ENCODE data around the gene TMEM132E. TPM values are rescaled to one million over a fixed set of nuclear protein-coding genes. Genes with fewer than 3 reads are reported as not detected.

Gene TMEM132E
- total RNA-seq, 1 experiment from 2014 or later, result 0.42 TPM

DNA sequence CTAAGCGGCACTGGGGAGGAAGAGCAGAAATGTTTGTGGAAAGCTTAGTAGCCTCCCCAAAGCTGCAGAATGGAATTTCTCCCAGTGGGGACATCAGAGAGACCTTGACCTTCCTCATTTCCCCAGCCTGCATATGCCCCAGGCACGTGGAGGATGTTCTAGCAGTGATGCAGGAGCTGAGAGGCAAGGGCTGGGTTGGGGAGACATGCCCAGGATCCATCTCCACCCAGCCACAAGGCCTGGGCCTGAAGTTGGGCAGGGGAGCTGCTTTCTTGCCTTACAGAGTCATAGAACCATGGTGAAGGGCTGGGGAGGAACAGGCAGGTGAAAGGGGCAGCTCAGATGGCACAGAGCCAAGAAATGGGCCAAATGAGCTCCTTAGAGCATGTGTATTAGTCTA is 104.0 kb downstream of the TMEM132E start:
- Histone ChIP-seq H2BK120ac (ENCODE audit: low read depth, low read length, poor library complexity, severe bottlenecking) (no peak overlapping the region), H3K27me3 (ENCODE audit: insufficient read depth, low read length) (no peaks in the 10 kb centered on the region), H2BK12ac (ENCODE audit: insufficient read length, low read depth, low read length) (no peak overlapping the region), H3K79me2 (ENCODE audit: insufficient read depth, low read length) (no peaks in the 10 kb centered on the region), H4K8ac (replicated peaks; ENCODE audit: insufficient read length, low read depth, low read length) (no peak overlapping the region), H3K9me3 (ENCODE audit: control insufficient read depth, low read depth, low read length) (no peaks in the 10 kb centered on the region), H2AK5ac (ENCODE audit: insufficient read length, low read length) (no peak overlapping the region), H3K4me2 (ENCODE audit: insufficient read depth, insufficient read length, low read length) (no peak overlapping the region), H3K79me1 (ENCODE audit: insufficient read depth, low read depth, low read length, poor library complexity, severe bottlenecking) (no peaks in the 10 kb centered on the region), H3K56ac (ENCODE audit: insufficient read length, low read depth, low read length) (no peak overlapping the region), H4K5ac (ENCODE audit: insufficient read length, low read depth, low read length) (no peak overlapping the region), H2AFZ (ENCODE audit: low read length) (no peak overlapping the region), H3K18ac (ENCODE audit: insufficient read length, low read depth, low read length) (no peak overlapping the region), H4K20me1 (ENCODE audit: control insufficient read depth, insufficient read depth, insufficient read length) (no peaks in the 10 kb centered on the region), H3K23ac (ENCODE audit: insufficient read length, low read depth, low read length) (no peak overlapping the region), H3K4ac (ENCODE audit: low read depth, low read length) (no peak overlapping the region), H3K27ac (ENCODE audit: insufficient read length, low read depth, low read length) (no peak overlapping the region), H3K23me2 (ENCODE audit: insufficient read length, low read depth, low read length, poor library complexity, severe bottlenecking) (no peaks in the 10 kb centered on the region), H3K14ac (ENCODE audit: insufficient read depth, low read length) (no peak overlapping the region), H3K9ac (ENCODE audit: extremely low read depth, insufficient read length, low read length) (no peak overlapping the region), H2BK15ac (ENCODE audit: low read depth, low read length) (no peak overlapping the region), H3T11ph (ENCODE audit: low read length) (no peak overlapping the region), H2BK5ac (ENCODE audit: insufficient read length, low read length) (no peak overlapping the region), H3K4me1 (ENCODE audit: insufficient read depth, low read length) (no peaks in the 10 kb centered on the region), H4K91ac (ENCODE audit: insufficient read length, low read depth, low read length) (no peak overlapping the region), H2BK20ac (ENCODE audit: low read depth, low read length, poor library complexity, severe bottlenecking) (no peak overlapping the region)
- peaks cover 52% of the 10 kb centered on the region for H3K27me3 Mint-ChIP-seq (ENCODE audit: low read depth)
- TF ChIP-seq, protein P1, sequence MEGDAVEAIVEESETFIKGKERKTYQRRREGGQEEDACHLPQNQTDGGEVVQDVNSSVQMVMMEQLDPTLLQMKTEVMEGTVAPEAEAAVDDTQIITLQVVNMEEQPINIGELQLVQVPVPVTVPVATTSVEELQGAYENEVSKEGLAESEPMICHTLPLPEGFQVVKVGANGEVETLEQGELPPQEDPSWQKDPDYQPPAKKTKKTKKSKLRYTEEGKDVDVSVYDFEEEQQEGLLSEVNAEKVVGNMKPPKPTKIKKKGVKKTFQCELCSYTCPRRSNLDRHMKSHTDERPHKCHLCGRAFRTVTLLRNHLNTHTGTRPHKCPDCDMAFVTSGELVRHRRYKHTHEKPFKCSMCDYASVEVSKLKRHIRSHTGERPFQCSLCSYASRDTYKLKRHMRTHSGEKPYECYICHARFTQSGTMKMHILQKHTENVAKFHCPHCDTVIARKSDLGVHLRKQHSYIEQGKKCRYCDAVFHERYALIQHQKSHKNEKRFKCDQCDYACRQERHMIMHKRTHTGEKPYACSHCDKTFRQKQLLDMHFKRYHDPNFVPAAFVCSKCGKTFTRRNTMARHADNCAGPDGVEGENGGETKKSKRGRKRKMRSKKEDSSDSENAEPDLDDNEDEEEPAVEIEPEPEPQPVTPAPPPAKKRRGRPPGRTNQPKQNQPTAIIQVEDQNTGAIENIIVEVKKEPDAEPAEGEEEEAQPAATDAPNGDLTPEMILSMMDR (conservative IDR thresholded peaks at IDR 0.05), result no peak
- H3K4me3 Mint-ChIP-seq, result no peak overlapping the region
- no peaks in the 10 kb centered on the region for H3K4me1 Mint-ChIP-seq
- WGBS (ENCODE audit: extremely low coverage, insufficient read length, low lambda C conversion rate), result no CpG with 5 or more reads among the region's 2 CpGs
- no peaks in the 10 kb centered on the region for H3K9me3 Mint-ChIP-seq
- DNase-seq, result no peak
- H3K27ac Mint-ChIP-seq, result no peak overlapping the region
- H3K36me3 Mint-ChIP-seq (ENCODE audit: insufficient read depth in 1 of 3, low read depth in 3 of 3), result no peaks in the 10 kb centered on the region

Other genes with a start within 250 kb of the TMEM132E start
- gene CCL13, start 223.1 kb upstream of the TMEM132E start, total RNA-seq (2021), result not detected in 2 replicates
- gene CCL1, start 216.3 kb upstream of the TMEM132E start, total RNA-seq (2021), result not detected in 2 replicates